H1 (cell line): Measurements from ENCODE around the gene SNX32. TPM values are rescaled to one million over a fixed set of nuclear protein-coding genes. Genes with fewer than 3 reads are reported as not detected.

Experiments
- CTCF ChIA-PET: fragments of 300-600 bp; sonication (Branson Sonifier 250); formaldehyde crosslinking; loops from one replicate; lab custom pipeline; 2021; ENCODE audit not compliant: partially characterized antibody; lab: Charles Lee
- POLR2A ChIA-PET: fragments of 300-600 bp; sonication (Branson Sonifier 250); formaldehyde crosslinking; loops from one replicate; lab custom pipeline; 2021; ENCODE audit warnings: inconsistent platforms; ENCODE audit not compliant: partially characterized antibody; lab: Charles Lee
- DNase-seq, 2 experiments: peaks; one replicate each; pipeline versions ENCODE4 v3.0.0 to v3.0.0-alpha.2; 2010 to 2022; ENCODE audit warnings: low spot score in 2 of 2, low read depth in 1 of 2, mixed read lengths in 1 of 2
- FAIRE-seq: peaks from 2 replicates; lab custom pipeline; 2011; peaks lifted over from hg19 to GRCh38; lab: Jason Lieb, UNC
- H2AFZ ChIP-seq: 2 replicates; pipeline ENCODE4 v1.8.1; 2012; ENCODE audit warnings: low read length, inconsistent platforms
- H2AK5ac ChIP-seq: 2 replicates; pipeline ENCODE4 v1.6.1; 2013; ENCODE audit warnings: low read depth, low read length
- H2BK120ac ChIP-seq: replicated peaks from 2 replicates; pipeline ENCODE3; 2013; ENCODE audit warnings: low read depth, low read length, inconsistent platforms
- H2BK12ac ChIP-seq: 2 replicates; pipeline ENCODE4 v1.6.1; 2013; ENCODE audit warnings: low read depth, low read length
- H2BK15ac ChIP-seq: 2 replicates; pipeline ENCODE4 v1.6.1; 2013; ENCODE audit warnings: low read length
- H2BK20ac ChIP-seq: 2 replicates; pipeline ENCODE4 v1.6.1; 2013; ENCODE audit warnings: low read length
- H2BK5ac ChIP-seq: 2 replicates; pipeline ENCODE4 v1.6.1; 2013; ENCODE audit warnings: low read depth, low read length
- H3K14ac ChIP-seq: 2 replicates; pipeline ENCODE4 v1.6.1; 2013; ENCODE audit warnings: inconsistent platforms; ENCODE audit not compliant: insufficient read length
- H3K18ac ChIP-seq: 2 replicates; pipeline ENCODE4 v1.6.1; 2013; ENCODE audit warnings: low read length; ENCODE audit errors: extremely low read depth
- H3K23ac ChIP-seq: 2 replicates; pipeline ENCODE4 v1.6.1; 2013; ENCODE audit warnings: inconsistent platforms; ENCODE audit not compliant: insufficient read length
- H3K23me2 ChIP-seq: 2 replicates; pipeline ENCODE4 v1.6.1; 2013; ENCODE audit warnings: low read depth, low read length
- H3K27ac ChIP-seq: 2 replicates; pipeline ENCODE4 v1.6.1; 2011; ENCODE audit warnings: low read depth, low read length, inconsistent platforms
- H3K27me3 ChIP-seq, 4 experiments: replicated peaks in 1 of 4; 1 replicate in 1 of 4; 2 replicates in 3 of 4; pipeline versions ENCODE4 v1.6.1 to v1.8.1; 2011 to 2013; ENCODE audit warnings: low read length in 3 of 4, mild to moderate bottlenecking in 3 of 4, inconsistent platforms in 2 of 4, mixed read lengths in 2 of 4, moderate library complexity in 1 of 4; ENCODE audit not compliant: control insufficient read depth in 3 of 4, insufficient read depth in 3 of 4; ENCODE audit errors: extremely low read depth in 1 of 4
- H3K36me3 ChIP-seq, 4 experiments: 2 replicates each; pipeline versions ENCODE4 v1.6.1 to v1.8.1; 2011 to 2013; ENCODE audit warnings: mild to moderate bottlenecking in 4 of 4, low read length in 3 of 4, moderate library complexity in 2 of 4, control low read depth in 1 of 4, inconsistent platforms in 1 of 4; ENCODE audit not compliant: insufficient read depth in 4 of 4, control insufficient read depth in 2 of 4
- H3K4ac ChIP-seq: replicated peaks from 2 replicates; pipeline ENCODE3; 2013; ENCODE audit warnings: low read length, low read depth, mixed read lengths, inconsistent platforms; ENCODE audit not compliant: insufficient read length
- H3K4me1 ChIP-seq, 4 experiments: replicated peaks in 1 of 4; 1 replicate in 1 of 4; 2 replicates in 3 of 4; pipeline versions ENCODE4 v1.6.1 to v1.8.1; 2011 to 2013; ENCODE audit warnings: low read length in 3 of 4, inconsistent platforms in 2 of 4, mixed read lengths in 1 of 4; ENCODE audit not compliant: insufficient read depth in 4 of 4, control insufficient read depth in 3 of 4
- H3K4me2 ChIP-seq, 2 experiments: 2 replicates each; pipeline versions ENCODE4 v1.6.1 to v1.8.1; 2011 to 2013; ENCODE audit warnings: low read depth in 2 of 2, low read length in 2 of 2, control low read depth in 1 of 2, inconsistent platforms in 1 of 2, mild to moderate bottlenecking in 1 of 2; ENCODE audit not compliant: insufficient read depth in 1 of 2
- H3K4me3 ChIP-seq, 4 experiments: fragments of 200-600, 300-600 bp in 1 of 4; sonication (generic), shearing (Covaris generic), sonication (Bioruptor Twin) in 1 of 4; 2 replicates each; pipeline versions ENCODE4 v1.5.1 to v1.8.1; 2011 to 2016; ENCODE audit warnings: low read length in 4 of 4, low read depth in 3 of 4, control low read depth in 2 of 4, inconsistent platforms in 2 of 4, mild to moderate bottlenecking in 2 of 4, mixed read lengths in 1 of 4, moderate library complexity in 1 of 4; ENCODE audit not compliant: insufficient read depth in 2 of 4; ENCODE audit errors: extremely low read depth in 1 of 4
- H3K56ac ChIP-seq: replicated peaks from 2 replicates; pipeline ENCODE3; 2013; ENCODE audit warnings: low read depth, mild to moderate bottlenecking, mixed read lengths, low read length, inconsistent platforms; ENCODE audit not compliant: insufficient read length
- H3K79me1 ChIP-seq: 2 replicates; pipeline ENCODE4 v1.6.1; 2013; ENCODE audit warnings: low read depth, low read length, control low read depth
- H3K79me2 ChIP-seq, 2 experiments: 2 replicates each; pipeline versions ENCODE4 v1.6.1 to v1.8.1; 2012 to 2013; ENCODE audit warnings: low read length in 2 of 2, mild to moderate bottlenecking in 2 of 2, inconsistent platforms in 1 of 2; ENCODE audit not compliant: insufficient read depth in 2 of 2, control insufficient read depth in 1 of 2
- H3K9ac ChIP-seq, 4 experiments: replicated peaks in 1 of 4; 1 replicate in 1 of 4; 2 replicates in 3 of 4; pipeline versions ENCODE4 v1.6.1 to v1.8.1; 2011 to 2013; ENCODE audit warnings: low read depth in 3 of 4, low read length in 3 of 4, control low read depth in 2 of 4, mild to moderate bottlenecking in 2 of 4, moderate library complexity in 2 of 4, inconsistent platforms in 1 of 4; ENCODE audit errors: extremely low read depth in 1 of 4
- H3K9me3 ChIP-seq, 2 experiments: 2 replicates each; pipeline versions ENCODE4 v1.6.1 to v1.8.1; 2012 to 2013; ENCODE audit warnings: mild to moderate bottlenecking in 2 of 2, moderate library complexity in 2 of 2, control low read depth in 1 of 2, inconsistent platforms in 1 of 2, low read depth in 1 of 2, low read length in 1 of 2, mixed read lengths in 1 of 2; ENCODE audit not compliant: insufficient read depth in 2 of 2
- H4K20me1 ChIP-seq, 2 experiments: replicated peaks in 1 of 2; 2 replicates each; pipeline versions ENCODE3 to v1.8.1; 2011 to 2013; ENCODE audit warnings: inconsistent platforms in 2 of 2, low read length in 2 of 2, mild to moderate bottlenecking in 1 of 2; ENCODE audit not compliant: insufficient read depth in 2 of 2, control insufficient read depth in 1 of 2
- H4K5ac ChIP-seq: 2 replicates; pipeline ENCODE4 v1.6.1; 2013; ENCODE audit warnings: low read length, low read depth, mixed read lengths, inconsistent platforms; ENCODE audit not compliant: insufficient read length
- H4K8ac ChIP-seq: 2 replicates; pipeline ENCODE4 v1.8.0; 2013; ENCODE audit warnings: mild to moderate bottlenecking, moderate library complexity, low read length, inconsistent platforms; ENCODE audit not compliant: insufficient read depth; ENCODE audit errors: extremely low read depth
- H4K91ac ChIP-seq: replicated peaks from 2 replicates; pipeline ENCODE3; 2013; ENCODE audit warnings: low read length, mixed read lengths, inconsistent platforms; ENCODE audit not compliant: insufficient read length
- CREB1 ChIP-seq: IDR thresholded peaks from 2 replicates; pipeline ENCODE4 v1.6.1; 2012; ENCODE audit warnings: inconsistent platforms
- GTF2F1 ChIP-seq: IDR thresholded peaks from 2 replicates; pipeline ENCODE4 v1.6.1; 2012; ENCODE audit warnings: low read depth, low read length, improper control_type of control experiment, borderline replicate concordance
- KDM1A ChIP-seq: fragments of 200-600, 300-600 bp; sonication (generic); IDR thresholded peaks from 2 replicates; pipeline ENCODE4 v1.7.1; 2016; ENCODE audit warnings: mild to moderate bottlenecking, low read length, borderline replicate concordance
- RAD21 ChIP-seq, 2 experiments: IDR thresholded peaks in 1 of 2; conservative IDR thresholded peaks in 1 of 2; 2 replicates each; pipeline ENCODE4 v1.6.1; 2011; ENCODE audit warnings: low read depth in 2 of 2, low read length in 2 of 2, improper control_type of control experiment in 1 of 2, inconsistent platforms in 1 of 2, mild to moderate bottlenecking in 1 of 2, moderate library complexity in 1 of 2
- RBBP5 ChIP-seq: IDR thresholded peaks from 2 replicates; pipeline ENCODE4 v1.7.1; 2012; ENCODE audit warnings: low read depth, mild to moderate bottlenecking, inconsistent platforms, low read length, moderate library complexity, borderline replicate concordance
- RFX5 ChIP-seq: IDR thresholded peaks from 2 replicates; pipeline ENCODE4 v1.6.1; 2011; ENCODE audit warnings: low read depth, low read length, improper control_type of control experiment, borderline replicate concordance
- SP4 ChIP-seq: IDR thresholded peaks from 2 replicates; pipeline ENCODE4 v1.6.1; 2012; ENCODE audit warnings: low read length, inconsistent platforms
- TAF7 ChIP-seq: optimal IDR thresholded peaks from 2 replicates; pipeline ENCODE3; 2011; ENCODE audit warnings: low read depth, mild to moderate bottlenecking, inconsistent platforms, low read length, moderate library complexity, borderline replicate concordance
- ZNF274 ChIP-seq: IDR thresholded peaks from 2 replicates; pipeline ENCODE4 v1.7.0; 2012; ENCODE audit warnings: low read length, borderline replicate concordance; ENCODE audit errors: extremely low read depth
- WGBS, 2 experiments: shearing (Covaris generic) in 1 of 2; methylation state at CpG; one replicate each; pipeline versions ENCODE4 v1.1.6 to v1.1.7; 2013 to 2015; ENCODE audit warnings: low lambda C conversion rate in 2 of 2, mixed read lengths in 2 of 2, inconsistent platforms in 1 of 2, low coverage in 1 of 2, missing lambda C conversion rate in 1 of 2; ENCODE audit not compliant: insufficient replicate concordance in 2 of 2, insufficient coverage in 1 of 2, insufficient read length in 1 of 2; ENCODE audit errors: extremely low coverage in 1 of 2, missing lambda C conversion rate in 1 of 2; 5-methylcytosine and 5-hydroxymethylcytosine counted together
- polyA plus RNA-seq, 7 experiments: library from polyadenylated mRNA; depleted of rRNA in 3 of 7; stranded (reverse) in 5 of 7; unstranded in 2 of 7; fragments of >200 nt in 5 of 7; fragments of 200-250 nt in 2 of 7; gene quantifications; 1 replicate in 5 of 7; 2 replicates in 1 of 7; 4 replicates in 1 of 7; pipeline versions ENCODE4 v1.2.1 to v1.2.3, GENCODE V29; 2011 to 2013; ENCODE audit warnings: missing spikeins in 2 of 7, mixed read lengths in 2 of 7
- total RNA-seq: library from RNA; stranded (reverse); fragmentation: NEBNext Ultra II Directional; extraction: Animal tissue kit (Norgen Biotek cat#: 25700); gene quantifications from 2 replicates; pipeline ENCODE4 v1.2.1, GENCODE V29; 2021
- TF ChIP-seq, protein P1 (sequence below): IDR thresholded peaks from 2 replicates; pipeline ENCODE4 v1.6.1; 2012; ENCODE audit warnings: inconsistent platforms

The SNX32 gene
- total and polyA plus RNA-seq, 2 of the 8 experiments (the other 6 are each of a cell fraction or from before 2014, with no cell fraction given): 0.76 to 2.2 TPM

DNA sequence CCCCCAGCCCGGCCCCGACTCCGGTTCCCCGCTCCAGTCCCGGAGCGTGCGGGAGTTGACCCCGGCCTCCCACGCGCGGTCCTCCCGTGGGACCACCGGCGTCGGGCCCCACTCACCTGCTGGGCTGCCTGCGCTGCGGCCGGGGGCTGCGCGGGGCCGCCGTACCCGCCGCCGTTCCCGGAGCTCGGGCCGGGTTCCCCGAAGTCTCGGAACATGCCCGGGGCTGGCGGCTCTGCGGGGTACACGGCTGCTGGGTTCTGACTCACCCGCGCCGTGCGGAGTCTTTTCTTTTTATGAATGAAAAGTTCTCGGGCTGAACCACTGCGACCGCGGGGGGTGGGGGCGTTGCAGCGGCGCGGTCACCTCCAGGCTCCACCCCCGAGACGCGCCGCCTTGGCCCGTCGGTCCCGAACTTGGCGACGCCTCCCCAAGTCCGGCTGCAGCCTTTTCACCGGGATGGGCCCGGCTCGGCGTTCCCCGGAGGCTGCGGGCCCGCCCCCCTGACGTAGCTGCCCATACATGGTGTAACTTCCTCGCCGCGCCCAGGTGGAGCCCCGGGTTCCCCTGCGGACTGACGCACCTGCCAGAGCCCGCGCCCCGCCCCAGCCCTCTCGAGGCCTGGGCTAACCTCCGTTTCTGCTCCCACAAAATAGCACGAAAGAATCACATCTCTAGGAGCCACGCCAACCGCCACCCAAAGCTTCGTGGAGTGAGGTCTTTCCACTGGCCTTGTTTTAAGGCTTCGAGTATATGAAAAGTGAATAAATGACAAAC, 66.5 kb downstream of the SNX32 start, which contains the start of gene FOSL1:
Gene FOSL1, minus strand, starts transcription at position 264 of the 774 bp plus-strand sequence. Its CDS starts 49 bp downstream, at position 215.
- POLR2A ChIA-PET: interaction anchor here (0.6 to 2.6 kb wide), 8 partner anchors 9 to 47 kb away, joined by 3 to 18 read pairs (median 4); partner anchors contain the start of genes CCDC85B and FIBP
- H3K36me3 ChIP-seq: no peaks in the 10 kb centered on the region
- peak within 1 kb of the TSS; percentile 40 for H2BK12ac ChIP-seq
- no peak for FAIRE-seq
- peak within 1 kb of the TSS; percentile 39 to 71 (median 52) for H3K4me3 ChIP-seq
- H3K4me1 ChIP-seq: peaks cover 3 to 11% (median 8%) of the 10 kb centered on the region in 4 experiments; a peak in 6 of 7 replicates
- peaks cover 0 to 4% of the 10 kb centered on the region in 2 experiments for H4K20me1 ChIP-seq
- no peak within 1 kb of the TSS for H2AK5ac ChIP-seq
- no peak within 1 kb of the TSS for H2BK15ac ChIP-seq
- peak within 1 kb of the TSS; percentile 91 for H4K8ac ChIP-seq
- peak; percentile 91 to 93 for DNase-seq
- peak within 1 kb of the TSS; percentile 78 to 89 for H3K4me2 ChIP-seq
- no peak within 1 kb of the TSS for H3K23ac ChIP-seq
- WGBS, 2 experiments: 2% methylated on average over 32 of the region's 80 CpGs; no CpG with 5 or more reads in 1 of the 2 experiments
- H2AFZ ChIP-seq: no peak within 1 kb of the TSS
- peak within 1 kb of the TSS; percentile 87 for H3K18ac ChIP-seq
- H3K14ac ChIP-seq: no peak within 1 kb of the TSS
- H3K56ac ChIP-seq: no peak within 1 kb of the TSS
- peak within 1 kb of the TSS; percentile 16; the same call in 1 of the 2 replicates for H2BK5ac ChIP-seq
- peaks cover 9% of the 10 kb centered on the region; the same call in 1 of the 2 replicates for H3K23me2 ChIP-seq
- no peak within 1 kb of the TSS for H3K27ac ChIP-seq
- H4K91ac ChIP-seq: peak within 1 kb of the TSS; percentile 4
- H3K79me2 ChIP-seq: no peaks in the 10 kb centered on the region
- H3K27me3 ChIP-seq: peaks cover 15 to 41% (median 36%) of the 10 kb centered on the region in 4 experiments
- H4K5ac ChIP-seq: no peak within 1 kb of the TSS
- no peak within 1 kb of the TSS for H2BK20ac ChIP-seq
- no peaks in the 10 kb centered on the region for H3K9me3 ChIP-seq
- CTCF ChIA-PET: interaction anchor here (1.5 to 9.7 kb wide), 5 partner anchors 10 to 88 kb away, joined by 3 to 150 read pairs (median 8); partner anchors contain the start of genes CCDC85B and FIBP
- peak within 1 kb of the TSS in 3 of 4 experiments; percentile 20 to 38 (median 27); a peak in 4 of 7 replicates for H3K9ac ChIP-seq
- H3K79me1 ChIP-seq: no peaks in the 10 kb centered on the region; the same call in 1 of the 2 replicates
- no peak within 1 kb of the TSS for H3K4ac ChIP-seq
- H2BK120ac ChIP-seq: peak within 1 kb of the TSS; percentile 78
- TF ChIP-seq GTF2F1 (no peak), RAD21 (IDR thresholded peaks at IDR 0.05 in 1 of 2, conservative IDR thresholded peaks at IDR 0.05 in 1 of 2; ENCODE audit: low read depth in 2 of 2, low read length in 2 of 2) (no peak), CREB1 (peak; percentile 87), KDM1A (no peak), ZNF274 (no peak), RBBP5 (no peak), SP4 (no peak), RFX5 (no peak), TAF7 (no peak)
- TF ChIP-seq, protein P1, sequence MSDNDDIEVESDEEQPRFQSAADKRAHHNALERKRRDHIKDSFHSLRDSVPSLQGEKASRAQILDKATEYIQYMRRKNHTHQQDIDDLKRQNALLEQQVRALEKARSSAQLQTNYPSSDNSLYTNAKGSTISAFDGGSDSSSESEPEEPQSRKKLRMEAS: peak; percentile 92
